Measurements from ENCODE around the gene GALNT11.
"Not testable (repeated sequence)": the region's sequence is repeated elsewhere in the genome, so short reads cannot be mapped to it uniquely, and the experiment has no call there.

GALNT11 gene

DNA sequence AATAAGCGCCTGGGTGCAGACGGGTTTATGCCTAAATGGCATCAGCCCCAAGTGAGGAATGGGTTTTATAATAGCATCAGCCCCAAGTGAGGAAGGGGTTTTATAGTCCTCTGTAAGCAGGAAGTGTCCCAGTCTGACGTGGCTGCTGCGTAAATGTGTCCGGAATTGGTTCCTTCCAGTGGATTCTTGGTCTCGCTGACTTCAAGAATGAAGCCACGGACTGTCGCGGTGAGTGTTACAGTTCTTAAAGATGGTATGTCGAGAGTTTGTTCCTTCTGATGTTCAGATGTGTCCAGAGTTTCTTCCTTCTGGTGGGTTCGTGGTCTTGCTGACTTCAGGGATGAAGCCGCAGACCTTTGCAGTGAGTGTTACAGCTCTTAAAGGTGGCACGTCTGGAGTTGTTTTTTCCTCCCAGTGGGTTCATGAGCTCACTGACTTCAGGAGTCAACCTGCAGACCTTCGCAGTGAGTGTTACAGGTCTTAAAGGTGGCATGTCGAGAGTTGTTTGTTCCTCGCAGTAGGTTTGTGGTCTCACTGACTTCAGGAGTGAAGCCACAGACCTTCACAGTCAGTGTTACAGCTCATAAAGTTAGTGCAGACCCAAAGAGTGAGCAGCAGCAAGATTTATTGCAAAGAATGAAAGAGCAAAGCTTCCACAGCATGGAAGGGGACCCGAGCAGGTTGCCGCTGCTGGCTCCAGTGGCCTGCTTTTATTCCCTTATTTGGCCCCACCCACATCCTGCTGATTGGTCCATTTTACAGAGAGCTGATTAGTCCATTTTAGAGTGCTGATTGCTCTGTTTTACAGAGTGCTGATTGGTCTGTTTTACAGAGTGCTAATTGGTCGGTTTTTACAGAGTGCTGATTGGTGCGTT lies 2.3 kb downstream of the GALNT11 start:
- not testable (repeated sequence) for H3K9me3 ChIP-seq (ENCODE audit: control insufficient read depth in 2 of 2, low read length in 2 of 2); H3K4me3 ChIP-seq (ENCODE audit: low read length in 2 of 2); H3K27ac ChIP-seq (ENCODE audit: low read length); H3K9ac ChIP-seq (ENCODE audit: low read length in 2 of 2); H3K36me3 ChIP-seq (ENCODE audit: control insufficient read depth in 2 of 2, insufficient read depth in 2 of 2, low read length in 2 of 2); H3K27me3 ChIP-seq (ENCODE audit: control insufficient read depth in 1 of 2, insufficient read depth in 2 of 2, low read length in 2 of 2)
- H3K4me1 ChIP-seq (ENCODE audit: control insufficient read depth, insufficient read depth, low read length) = peaks cover 10% of the 10 kb centered on the region

DNA sequence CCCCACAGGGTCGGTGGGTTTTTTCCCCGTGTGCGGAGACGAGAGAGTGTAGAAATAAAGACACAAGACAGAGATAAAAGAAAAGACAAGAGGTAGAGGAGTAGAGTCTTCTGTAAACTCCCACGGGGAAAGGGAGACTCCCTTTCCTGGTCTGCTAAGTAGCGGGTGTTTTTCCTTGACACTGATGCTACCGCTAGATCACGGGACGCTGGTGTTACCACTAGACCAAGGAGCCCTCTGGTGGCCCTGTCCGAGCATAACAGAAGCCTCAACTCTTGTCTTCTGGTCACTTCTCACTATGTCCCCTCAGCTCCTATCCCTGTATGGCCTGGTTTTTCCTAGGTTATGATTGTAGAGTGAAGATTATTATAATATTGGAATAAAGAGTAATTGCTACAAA lies 4.6 kb downstream of the GALNT11 start:
- not testable (repeated sequence) for H3K9ac ChIP-seq (ENCODE audit: low read length in 2 of 2); H3K4me3 ChIP-seq (ENCODE audit: low read length in 2 of 2); H3K9me3 ChIP-seq (ENCODE audit: control insufficient read depth in 2 of 2, low read length in 2 of 2); H3K27me3 ChIP-seq (ENCODE audit: control insufficient read depth in 1 of 2, insufficient read depth in 2 of 2, low read length in 2 of 2); H3K36me3 ChIP-seq (ENCODE audit: control insufficient read depth in 2 of 2, insufficient read depth in 2 of 2, low read length in 2 of 2); H3K27ac ChIP-seq (ENCODE audit: low read length)
- peaks cover 10% of the 10 kb centered on the region for H3K4me1 ChIP-seq (ENCODE audit: control insufficient read depth, insufficient read depth, low read length)

DNA sequence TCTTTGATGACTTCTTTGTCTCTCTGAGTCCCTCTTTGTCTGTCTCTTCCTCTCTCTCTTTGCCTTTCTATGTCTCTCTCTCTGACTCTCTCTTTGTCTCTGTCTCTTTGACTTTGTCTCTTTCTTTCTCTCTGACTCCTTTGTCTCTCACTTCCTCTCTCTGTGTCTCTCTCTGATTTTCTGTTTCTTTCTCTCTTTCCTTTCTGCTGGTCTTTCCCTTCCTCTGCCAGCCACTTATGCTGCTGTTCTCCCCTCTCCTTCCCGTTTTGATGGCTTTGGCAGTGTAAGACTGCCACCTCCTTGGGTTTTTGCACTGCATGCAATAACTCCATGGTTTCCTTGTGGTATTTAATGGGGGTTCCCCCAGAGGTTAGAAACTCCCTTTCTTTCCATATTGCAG lies 5.2 kb downstream of the GALNT11 start:
- not testable (repeated sequence) for H3K4me3 ChIP-seq (ENCODE audit: low read length in 2 of 2)

DNA sequence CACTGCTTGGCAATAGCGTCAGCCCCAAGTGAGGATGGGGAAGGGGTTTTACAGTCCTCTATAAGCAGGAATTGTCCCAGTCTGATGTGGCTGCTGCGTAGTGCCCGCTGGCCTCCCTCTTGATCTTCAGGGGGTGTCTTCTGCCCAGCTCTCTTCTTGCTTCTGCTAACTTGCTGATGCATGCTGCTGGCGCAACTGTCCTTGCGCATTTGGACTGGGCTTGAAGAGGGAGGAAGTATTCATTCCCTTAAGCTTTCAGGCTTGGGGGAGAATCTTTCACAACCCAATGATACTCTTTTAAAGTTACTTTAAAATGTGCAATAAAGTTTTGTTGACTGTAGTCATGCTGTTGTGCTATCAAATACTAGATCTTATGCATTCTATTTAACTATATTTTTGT lies 10.3 kb downstream of the GALNT11 start:
- H3K9me3 ChIP-seq (ENCODE audit: control insufficient read depth in 2 of 2, low read length in 2 of 2) = peaks cover 0 to 9% of the 10 kb centered on the region in 2 donors
- H3K27ac ChIP-seq (ENCODE audit: low read length) = no peak overlapping the region
- no peaks in the 10 kb centered on the region for H3K36me3 ChIP-seq (ENCODE audit: control insufficient read depth in 2 of 2, insufficient read depth in 2 of 2, low read length in 2 of 2)
- no peaks in the 10 kb centered on the region for H3K27me3 ChIP-seq (ENCODE audit: control insufficient read depth in 1 of 2, insufficient read depth in 2 of 2, low read length in 2 of 2)
- H3K9ac ChIP-seq (ENCODE audit: low read length in 2 of 2) = no peak overlapping the region
- H3K4me1 ChIP-seq (ENCODE audit: control insufficient read depth, insufficient read depth, low read length) = no peaks in the 10 kb centered on the region
- H3K4me3 ChIP-seq (ENCODE audit: low read length in 2 of 2) = no peak overlapping the region

More for the DNA sequence above, 5.2 kb downstream of the GALNT11 start:
- peaks cover 10% of the 10 kb centered on the region for H3K4me1 ChIP-seq (ENCODE audit: control insufficient read depth, insufficient read depth, low read length)
- not testable (repeated sequence) for H3K9ac ChIP-seq (ENCODE audit: low read length in 2 of 2); H3K27me3 ChIP-seq (ENCODE audit: control insufficient read depth in 1 of 2, insufficient read depth in 2 of 2, low read length in 2 of 2); H3K9me3 ChIP-seq (ENCODE audit: control insufficient read depth in 2 of 2, low read length in 2 of 2); H3K36me3 ChIP-seq (ENCODE audit: control insufficient read depth in 2 of 2, insufficient read depth in 2 of 2, low read length in 2 of 2); H3K27ac ChIP-seq (ENCODE audit: low read length)

DNA sequence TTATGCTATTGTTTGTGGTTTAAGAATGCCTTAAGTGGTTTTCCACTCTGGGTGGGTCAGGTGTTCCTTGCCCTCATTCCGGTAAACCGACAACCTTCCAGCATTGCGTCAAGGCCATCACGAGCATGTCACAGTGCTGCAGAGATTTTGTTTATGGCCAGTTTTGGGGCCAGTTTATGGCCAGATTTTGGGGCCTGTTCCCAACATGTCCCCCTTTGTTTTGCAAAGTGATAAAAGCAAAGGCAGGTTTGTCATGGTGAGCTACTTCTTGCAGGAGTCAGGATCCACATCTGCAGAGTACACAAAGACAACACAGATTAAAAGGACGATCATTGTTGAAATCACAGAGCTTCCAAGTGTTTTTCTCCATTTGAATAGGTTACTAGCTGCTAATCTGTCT lies 12.9 kb downstream of the GALNT11 start:
- not testable (repeated sequence) for H3K27me3 ChIP-seq (ENCODE audit: control insufficient read depth in 1 of 2, insufficient read depth in 2 of 2, low read length in 2 of 2); H3K4me3 ChIP-seq (ENCODE audit: low read length in 2 of 2); H3K27ac ChIP-seq (ENCODE audit: low read length); H3K4me1 ChIP-seq (ENCODE audit: control insufficient read depth, insufficient read depth, low read length); H3K9ac ChIP-seq (ENCODE audit: low read length in 2 of 2); H3K36me3 ChIP-seq (ENCODE audit: control insufficient read depth in 2 of 2, insufficient read depth in 2 of 2, low read length in 2 of 2); H3K9me3 ChIP-seq (ENCODE audit: control insufficient read depth in 2 of 2, low read length in 2 of 2)

DNA sequence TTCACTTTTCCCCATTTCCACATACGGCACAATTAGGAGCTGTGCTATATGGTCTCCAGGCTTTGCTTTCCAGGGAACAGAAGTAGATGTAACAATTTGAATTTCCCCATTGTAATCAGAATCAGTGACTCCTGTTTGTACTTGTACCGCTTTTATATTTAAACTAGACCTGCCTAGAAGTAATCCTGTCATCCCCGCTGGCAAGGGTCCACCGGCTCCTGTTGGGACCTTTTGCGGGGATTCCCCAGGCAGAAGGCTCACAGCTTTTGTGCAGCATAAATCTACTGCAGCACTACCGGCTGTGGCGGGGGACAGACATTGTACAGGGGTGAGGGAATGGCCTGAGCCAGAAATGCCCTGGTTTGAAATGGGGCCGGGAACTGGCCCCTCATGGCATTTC lies 17.6 kb downstream of the GALNT11 start:
- not testable (repeated sequence) for H3K36me3 ChIP-seq (ENCODE audit: control insufficient read depth in 2 of 2, insufficient read depth in 2 of 2, low read length in 2 of 2); H3K9ac ChIP-seq (ENCODE audit: low read length in 2 of 2); H3K4me1 ChIP-seq (ENCODE audit: control insufficient read depth, insufficient read depth, low read length); H3K27ac ChIP-seq (ENCODE audit: low read length); H3K4me3 ChIP-seq (ENCODE audit: low read length in 2 of 2); H3K9me3 ChIP-seq (ENCODE audit: control insufficient read depth in 2 of 2, low read length in 2 of 2); H3K27me3 ChIP-seq (ENCODE audit: control insufficient read depth in 1 of 2, insufficient read depth in 2 of 2, low read length in 2 of 2)

DNA sequence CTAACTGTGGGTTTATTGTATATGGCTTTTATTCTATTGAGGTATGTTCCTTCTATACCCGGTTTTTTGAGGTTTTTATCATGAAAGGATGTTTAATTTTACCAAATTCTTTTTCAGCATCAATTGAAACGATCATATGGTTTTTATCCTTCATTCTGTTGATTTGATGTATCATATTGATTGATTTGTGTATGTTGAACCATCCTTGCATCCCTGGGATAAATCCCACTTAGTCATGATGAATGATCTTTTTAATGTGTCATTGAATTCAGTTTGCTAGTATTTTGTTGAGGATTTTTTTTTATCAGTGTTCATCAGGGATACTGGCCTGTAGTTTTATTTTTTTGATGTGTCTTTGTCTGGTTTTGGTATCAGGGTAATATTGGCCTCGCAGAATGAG lies 19.4 kb downstream of the GALNT11 start:
- H3K9me3 ChIP-seq (ENCODE audit: control insufficient read depth in 2 of 2, low read length in 2 of 2); H3K4me3 ChIP-seq (ENCODE audit: low read length in 2 of 2); H3K36me3 ChIP-seq (ENCODE audit: control insufficient read depth in 2 of 2, insufficient read depth in 2 of 2, low read length in 2 of 2); H3K4me1 ChIP-seq (ENCODE audit: control insufficient read depth, insufficient read depth, low read length); H3K27ac ChIP-seq (ENCODE audit: low read length); H3K9ac ChIP-seq (ENCODE audit: low read length in 2 of 2); H3K27me3 ChIP-seq (ENCODE audit: control insufficient read depth in 1 of 2, insufficient read depth in 2 of 2, low read length in 2 of 2): not testable (repeated sequence)

DNA sequence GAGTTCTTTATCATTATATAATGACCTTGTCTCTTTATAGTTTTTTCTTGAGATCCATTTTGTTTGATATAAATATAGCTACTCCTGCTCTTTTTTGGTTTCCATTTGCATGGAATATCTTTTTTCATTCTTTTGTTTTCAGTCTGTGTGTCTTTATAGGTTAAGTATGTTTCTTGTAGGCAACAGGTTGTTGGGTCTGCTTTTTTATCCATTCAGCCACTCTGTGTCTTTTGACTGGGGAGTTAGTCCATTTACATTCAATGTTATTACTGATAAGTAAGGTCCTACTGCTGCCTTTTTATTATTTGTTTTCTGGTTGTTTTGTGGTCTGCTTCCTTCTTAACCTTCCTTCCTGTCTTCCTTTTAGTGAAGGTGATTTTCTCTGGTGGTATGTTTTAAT lies 21.1 kb downstream of the GALNT11 start:
- Histone ChIP-seq H3K27ac (ENCODE audit: low read length) (no peak overlapping the region), H3K27me3 (ENCODE audit: control insufficient read depth in 1 of 2, insufficient read depth in 2 of 2, low read length in 2 of 2) (no peaks in the 10 kb centered on the region), H3K36me3 (ENCODE audit: control insufficient read depth in 2 of 2, insufficient read depth in 2 of 2, low read length in 2 of 2) (no peaks in the 10 kb centered on the region), H3K9ac (ENCODE audit: low read length in 2 of 2) (no peak overlapping the region), H3K9me3 (ENCODE audit: control insufficient read depth in 2 of 2, low read length in 2 of 2) (no peaks in the 10 kb centered on the region), H3K4me3 (ENCODE audit: low read length in 2 of 2) (no peak overlapping the region), H3K4me1 (ENCODE audit: control insufficient read depth, insufficient read depth, low read length) (peaks cover 5% of the 10 kb centered on the region)

DNA sequence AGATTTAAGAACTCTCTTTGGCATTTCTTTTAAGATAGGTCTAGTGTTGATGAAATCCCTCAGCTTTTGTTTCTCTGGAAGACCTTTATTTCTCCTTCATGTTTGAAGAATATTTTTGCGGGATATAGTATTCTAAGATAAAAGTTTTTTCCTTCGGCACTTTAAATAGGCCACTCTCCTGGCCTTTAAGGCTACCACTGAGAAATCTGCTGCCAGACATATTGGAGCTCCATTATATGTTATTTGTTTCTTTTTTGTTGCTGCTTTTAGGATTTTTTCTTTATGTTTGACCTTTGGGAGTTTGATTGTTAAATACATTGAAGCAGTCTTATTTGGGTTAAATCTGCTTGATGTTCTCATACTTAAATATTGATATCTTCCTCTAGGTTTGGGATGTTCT lies 22.6 kb downstream of the GALNT11 start:
- H3K27me3 ChIP-seq (ENCODE audit: control insufficient read depth in 1 of 2, insufficient read depth in 2 of 2, low read length in 2 of 2) = no peaks in the 10 kb centered on the region
- peaks cover 5% of the 10 kb centered on the region for H3K4me1 ChIP-seq (ENCODE audit: control insufficient read depth, insufficient read depth, low read length)
- H3K9me3 ChIP-seq (ENCODE audit: control insufficient read depth in 2 of 2, low read length in 2 of 2) = no peaks in the 10 kb centered on the region
- H3K27ac ChIP-seq (ENCODE audit: low read length) = no peak overlapping the region
- no peaks in the 10 kb centered on the region for H3K36me3 ChIP-seq (ENCODE audit: control insufficient read depth in 2 of 2, insufficient read depth in 2 of 2, low read length in 2 of 2)
- no peak overlapping the region for H3K9ac ChIP-seq (ENCODE audit: low read length in 2 of 2)
- no peak overlapping the region for H3K4me3 ChIP-seq (ENCODE audit: low read length in 2 of 2)

DNA sequence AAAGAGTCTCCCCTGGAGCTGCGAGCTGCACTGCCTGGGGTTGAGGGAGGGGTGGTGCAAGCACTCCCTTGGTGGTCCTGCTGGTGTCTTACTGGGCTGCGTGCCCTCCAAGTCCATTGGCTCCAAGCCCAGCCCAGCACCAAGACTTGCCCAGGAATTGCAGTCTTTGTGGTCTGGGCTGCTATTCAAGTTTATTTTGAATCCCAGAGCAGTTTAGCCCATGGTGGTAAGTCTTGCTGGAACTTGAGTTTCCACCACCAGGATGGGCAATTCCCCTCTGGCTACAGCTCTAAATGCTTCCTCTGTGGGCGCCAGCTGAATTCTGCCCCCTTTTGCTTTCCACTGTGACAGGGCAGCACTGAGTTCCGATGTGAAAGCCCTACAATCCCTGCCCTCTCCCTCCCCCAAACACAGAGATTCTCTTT lies 25.1 kb downstream of the GALNT11 start:
- H3K9me3 ChIP-seq (ENCODE audit: control insufficient read depth in 2 of 2, low read length in 2 of 2) = no peaks in the 10 kb centered on the region
- H3K4me3 ChIP-seq (ENCODE audit: low read length in 2 of 2) = no peak overlapping the region
- no peak overlapping the region for H3K9ac ChIP-seq (ENCODE audit: low read length in 2 of 2)
- peaks cover 8% of the 10 kb centered on the region for H3K4me1 ChIP-seq (ENCODE audit: control insufficient read depth, insufficient read depth, low read length)
- no peak overlapping the region for H3K27ac ChIP-seq (ENCODE audit: low read length)
- no peaks in the 10 kb centered on the region for H3K27me3 ChIP-seq (ENCODE audit: control insufficient read depth in 1 of 2, insufficient read depth in 2 of 2, low read length in 2 of 2)
- no peaks in the 10 kb centered on the region for H3K36me3 ChIP-seq (ENCODE audit: control insufficient read depth in 2 of 2, insufficient read depth in 2 of 2, low read length in 2 of 2)

DNA sequence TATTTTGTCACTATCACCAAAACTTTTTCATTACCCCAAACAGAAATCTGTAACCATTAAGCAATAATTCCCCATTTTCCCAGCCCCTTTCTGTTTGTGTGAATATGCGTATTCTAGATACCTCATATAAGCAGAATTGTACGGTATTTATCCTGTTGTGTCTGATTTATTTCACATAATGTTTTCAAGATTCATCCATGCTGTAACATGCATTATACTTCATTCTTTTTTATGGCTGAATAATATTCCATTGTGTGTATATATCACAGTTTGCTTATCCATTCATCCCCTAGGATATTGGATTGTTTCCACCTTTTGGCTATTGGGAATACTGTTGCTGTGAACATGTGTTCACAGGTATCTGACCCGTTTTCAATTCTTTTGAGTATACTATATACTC lies 26.5 kb downstream of the GALNT11 start:
- Histone ChIP-seq H3K36me3 (ENCODE audit: control insufficient read depth in 2 of 2, insufficient read depth in 2 of 2, low read length in 2 of 2) (no peaks in the 10 kb centered on the region), H3K4me3 (ENCODE audit: low read length in 2 of 2) (no peak overlapping the region), H3K9ac (ENCODE audit: low read length in 2 of 2) (no peak overlapping the region), H3K27me3 (ENCODE audit: control insufficient read depth in 1 of 2, insufficient read depth in 2 of 2, low read length in 2 of 2) (no peaks in the 10 kb centered on the region), H3K27ac (ENCODE audit: low read length) (no peak overlapping the region), H3K9me3 (ENCODE audit: control insufficient read depth in 2 of 2, low read length in 2 of 2) (no peaks in the 10 kb centered on the region), H3K4me1 (ENCODE audit: control insufficient read depth, insufficient read depth, low read length) (peaks cover 8% of the 10 kb centered on the region)

Data from stomach smooth muscle (tissue), 2 donors.